H9 (cell line): ENCODE results near the gene KCTD16. TPM values are rescaled to one million over a fixed set of nuclear protein-coding genes. Genes with fewer than 3 reads are reported as not detected.

ENCODE experiments used
- DNase-seq: peaks from one replicate; pipeline ENCODE4 v3.0.0-alpha.2; 2017
- H2AFZ ChIP-seq: one replicate; pipeline ENCODE4 v1.6.1; 2013; ENCODE audit warnings: mild to moderate bottlenecking, low read length, control low read depth, moderate library complexity
- H2AK5ac ChIP-seq: 2 replicates; pipeline ENCODE4 v1.6.1; 2013; ENCODE audit warnings: low read length, control low read depth, mixed read lengths; ENCODE audit not compliant: insufficient read length
- H2BK120ac ChIP-seq: one replicate; pipeline ENCODE4 v1.6.1; 2013; ENCODE audit warnings: low read depth, mild to moderate bottlenecking, low read length, control low read depth, inconsistent platforms; ENCODE audit not compliant: poor library complexity, severe bottlenecking
- H2BK12ac ChIP-seq: 2 replicates; pipeline ENCODE4 v1.6.1; 2013; ENCODE audit warnings: low read length, control low read depth, mixed read lengths, low read depth; ENCODE audit not compliant: insufficient read length
- H2BK15ac ChIP-seq: 2 replicates; pipeline ENCODE4 v1.6.1; 2013; ENCODE audit warnings: low read depth, low read length, control low read depth
- H2BK20ac ChIP-seq: one replicate; pipeline ENCODE4 v1.6.1; 2013; ENCODE audit warnings: low read depth, mild to moderate bottlenecking, low read length, control low read depth, inconsistent platforms; ENCODE audit not compliant: poor library complexity, severe bottlenecking
- H2BK5ac ChIP-seq: 2 replicates; pipeline ENCODE4 v1.6.1; 2013; ENCODE audit warnings: low read length, control low read depth, mixed read lengths; ENCODE audit not compliant: insufficient read length
- H3K14ac ChIP-seq: 2 replicates; pipeline ENCODE4 v1.6.1; 2013; ENCODE audit warnings: low read length, control low read depth; ENCODE audit not compliant: insufficient read depth
- H3K18ac ChIP-seq: 2 replicates; pipeline ENCODE4 v1.6.1; 2013; ENCODE audit warnings: low read depth, mild to moderate bottlenecking, mixed read lengths, low read length, control low read depth; ENCODE audit not compliant: insufficient read length
- H3K23ac ChIP-seq: 2 replicates; pipeline ENCODE4 v1.6.1; 2013; ENCODE audit warnings: low read length, control low read depth, mixed read lengths, low read depth; ENCODE audit not compliant: insufficient read length
- H3K23me2 ChIP-seq: 2 replicates; pipeline ENCODE4 v1.6.1; 2013; ENCODE audit warnings: low read depth, mild to moderate bottlenecking, mixed read lengths, low read length, control low read depth; ENCODE audit not compliant: insufficient read length, poor library complexity, severe bottlenecking
- H3K27ac ChIP-seq: 2 replicates; pipeline ENCODE4 v1.5.1; 2013; ENCODE audit warnings: low read length, control low read depth, mixed read lengths, low read depth; ENCODE audit not compliant: insufficient read length
- H3K27me3 ChIP-seq: 2 replicates; pipeline ENCODE4 v1.6.1; 2013; ENCODE audit warnings: low read length, control low read depth, inconsistent platforms; ENCODE audit not compliant: insufficient read depth
- H3K4ac ChIP-seq: 2 replicates; pipeline ENCODE4 v1.6.1; 2013; ENCODE audit warnings: low read depth, mild to moderate bottlenecking, control low read depth, inconsistent platforms, low read length, moderate library complexity
- H3K4me1 ChIP-seq: 2 replicates; pipeline ENCODE4 v1.6.1; 2013; ENCODE audit warnings: low read length, control low read depth, inconsistent platforms; ENCODE audit not compliant: insufficient read depth
- H3K4me2 ChIP-seq: 2 replicates; pipeline ENCODE4 v1.6.1; 2013; ENCODE audit warnings: low read length, control low read depth, mixed read lengths; ENCODE audit not compliant: insufficient read length, insufficient read depth
- H3K56ac ChIP-seq: 2 replicates; pipeline ENCODE4 v1.6.1; 2013; ENCODE audit warnings: low read depth, mild to moderate bottlenecking, mixed read lengths, low read length, control low read depth; ENCODE audit not compliant: insufficient read length
- H3K79me1 ChIP-seq: 2 replicates; pipeline ENCODE4 v1.6.1; 2013; ENCODE audit warnings: low read depth, mild to moderate bottlenecking, moderate library complexity, low read length, control low read depth, inconsistent platforms; ENCODE audit not compliant: insufficient read depth, poor library complexity, severe bottlenecking
- H3K79me2 ChIP-seq: 2 replicates; pipeline ENCODE4 v1.6.1; 2013; ENCODE audit warnings: low read length, control low read depth, inconsistent platforms; ENCODE audit not compliant: insufficient read depth
- H3K9ac ChIP-seq: 2 replicates; pipeline ENCODE4 v1.6.1; 2013; ENCODE audit warnings: low read length, control low read depth, mixed read lengths; ENCODE audit not compliant: insufficient read length; ENCODE audit errors: extremely low read depth
- H3K9me3 ChIP-seq: one replicate; pipeline ENCODE4 v1.6.1; 2013; ENCODE audit warnings: low read depth, low read length, inconsistent platforms; ENCODE audit not compliant: control insufficient read depth
- H3T11ph ChIP-seq: one replicate; pipeline ENCODE4 v1.6.1; 2013; ENCODE audit warnings: mild to moderate bottlenecking, low read length, control low read depth, inconsistent platforms
- H4K20me1 ChIP-seq: one replicate; pipeline ENCODE4 v1.6.1; 2013; ENCODE audit not compliant: control insufficient read depth, insufficient read length, insufficient read depth
- H4K5ac ChIP-seq: 2 replicates; pipeline ENCODE4 v1.6.1; 2013; ENCODE audit warnings: low read depth, mild to moderate bottlenecking, mixed read lengths, low read length, control low read depth; ENCODE audit not compliant: insufficient read length
- H4K8ac ChIP-seq: replicated peaks from 2 replicates; pipeline ENCODE4 v1.6.1; 2013; ENCODE audit warnings: low read length, control low read depth, mixed read lengths, low read depth; ENCODE audit not compliant: insufficient read length
- H4K91ac ChIP-seq: 2 replicates; pipeline ENCODE4 v1.6.1; 2013; ENCODE audit warnings: low read depth, mild to moderate bottlenecking, moderate library complexity, mixed read lengths, low read length, control low read depth; ENCODE audit not compliant: insufficient read length
- H3K27ac Mint-ChIP-seq, 3 experiments: 2 replicates in 2 of 3; 3 replicates in 1 of 3; pipeline ENCODE4 v1.8.0; 2020 to 2021; ENCODE audit warnings: mixed read lengths in 3 of 3, mild to moderate bottlenecking in 1 of 3, moderate library complexity in 1 of 3
- H3K27me3 Mint-ChIP-seq: 2 replicates; pipeline ENCODE4 v1.8.0; 2021; ENCODE audit warnings: low read depth, mild to moderate bottlenecking, moderate library complexity, mixed read lengths
- H3K36me3 Mint-ChIP-seq, 3 experiments: 2 replicates in 2 of 3; 3 replicates in 1 of 3; pipeline ENCODE4 v1.8.0; 2020 to 2021; ENCODE audit warnings: low read depth in 3 of 3, mixed read lengths in 3 of 3; ENCODE audit not compliant: insufficient read depth in 1 of 3
- H3K4me1 Mint-ChIP-seq, 2 experiments: 2 replicates each; pipeline ENCODE4 v1.8.0; 2020; ENCODE audit warnings: mixed read lengths in 2 of 2
- H3K4me3 Mint-ChIP-seq, 2 experiments: 2 replicates in 1 of 2; 3 replicates in 1 of 2; pipeline ENCODE4 v1.8.0; 2020 to 2021; ENCODE audit warnings: mild to moderate bottlenecking in 2 of 2, mixed read lengths in 2 of 2, moderate library complexity in 1 of 2
- H3K9me3 Mint-ChIP-seq, 2 experiments: 2 replicates in 1 of 2; 3 replicates in 1 of 2; pipeline ENCODE4 v1.8.0; 2020; ENCODE audit warnings: mild to moderate bottlenecking in 2 of 2, mixed read lengths in 2 of 2, moderate library complexity in 1 of 2
- CTCF ChIP-seq: fragments of 200-600 bp; sonication (generic); conservative IDR thresholded peaks from 3 replicates; pipeline ENCODE4 v1.8.0; 2021; ENCODE audit warnings: antibody characterized with exemption, mild to moderate bottlenecking
- WGBS: extraction: QIAGEN DNeasy Blood & Tissue Kit; methylation state at CpG from one replicate; pipeline ENCODE4 v1.1.7; 2013; ENCODE audit warnings: missing lambda C conversion rate, low lambda C conversion rate, mixed read lengths; ENCODE audit not compliant: insufficient read length; ENCODE audit errors: extremely low coverage; 5-methylcytosine and 5-hydroxymethylcytosine counted together
- total RNA-seq: library from RNA; stranded (reverse); gene quantifications from 2 replicates; pipeline ENCODE4 v1.2.1, GENCODE V29; 2021

Gene KCTD16
- total RNA-seq, 1 experiment from 2014 or later, result 0.09 TPM

DNA sequence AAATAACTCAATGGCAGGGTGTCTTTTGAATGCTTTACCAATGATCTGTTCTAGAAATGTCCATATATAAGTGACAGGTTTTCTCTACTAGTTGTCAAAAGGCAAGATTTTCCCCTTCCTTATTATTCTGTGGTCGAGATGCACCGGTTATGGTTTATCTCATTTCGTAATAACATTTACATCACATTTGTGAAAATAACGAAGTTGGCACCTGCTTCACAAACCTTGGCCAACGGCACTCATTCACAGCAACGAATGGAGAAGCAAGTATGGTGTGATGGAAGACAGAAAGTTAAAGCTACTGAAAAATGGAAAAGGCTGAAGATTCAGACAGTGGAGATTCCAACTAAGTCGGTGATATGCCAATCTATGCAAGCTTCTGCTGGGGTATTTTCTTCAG lies 235.8 kb downstream of the KCTD16 start:
- Mint-ChIP-seq H3K27ac (no peak overlapping the region), H3K4me1 (peaks cover 5% of the 10 kb centered on the region in 2 experiments; a peak in 3 of 4 replicates), H3K36me3 (no peaks in the 10 kb centered on the region), H3K27me3 (peaks cover 1% of the 10 kb centered on the region; the same call in 1 of the 2 replicates), H3K9me3 (no peaks in the 10 kb centered on the region; a peak in 1 of 5 replicates), H3K4me3 (no peak overlapping the region)
- no peak overlapping the region for H3K56ac ChIP-seq
- no peak overlapping the region for H2BK5ac ChIP-seq
- H4K8ac ChIP-seq, result no peak overlapping the region
- H2BK20ac ChIP-seq, result no peak overlapping the region
- no peak overlapping the region for H4K5ac ChIP-seq
- no peak overlapping the region for H2BK12ac ChIP-seq
- H2AFZ ChIP-seq, result no peak overlapping the region
- H3K14ac ChIP-seq, result no peak overlapping the region
- H3K27ac ChIP-seq, result no peak overlapping the region
- H3K4ac ChIP-seq, result no peak overlapping the region
- no peak for TF ChIP-seq CTCF
- no peak overlapping the region for H2AK5ac ChIP-seq
- no peaks in the 10 kb centered on the region for H4K20me1 ChIP-seq
- no peak overlapping the region for H3K9ac ChIP-seq
- no peak overlapping the region for H2BK120ac ChIP-seq
- no peak overlapping the region for H2BK15ac ChIP-seq
- no peaks in the 10 kb centered on the region for H3K23me2 ChIP-seq
- DNase-seq, result no peak
- H3K9me3 ChIP-seq, result no peaks in the 10 kb centered on the region
- H4K91ac ChIP-seq, result no peak overlapping the region
- H3K79me2 ChIP-seq, result peaks cover 1% of the 10 kb centered on the region; the same call in 1 of the 2 replicates
- no peak overlapping the region for H3K4me2 ChIP-seq
- no peaks in the 10 kb centered on the region for H3K27me3 ChIP-seq
- no peak overlapping the region for H3T11ph ChIP-seq
- H3K4me1 ChIP-seq, result no peaks in the 10 kb centered on the region
- H3K23ac ChIP-seq, result no peak overlapping the region
- H3K79me1 ChIP-seq, result no peaks in the 10 kb centered on the region
- no CpG with 5 or more reads among the region's 7 CpGs for WGBS
- no peak overlapping the region for H3K18ac ChIP-seq
